Stomach (tissue), 9 donors: Measurements from ENCODE around the gene DCLRE1C. TPM values are rescaled to one million over a fixed set of nuclear protein-coding genes. Genes with fewer than 3 reads are reported as not detected.

Experiments
- DNase-seq, 2 donors: peaks; one replicate each; pipeline versions ENCODE4 v3.0.0 to v3.0.0-alpha.2; 2013 to 2019
- H3K27ac ChIP-seq, 5 donors: fragments of 200-600 bp in 4 of 5; sonication (generic) in 4 of 5; one replicate each; pipeline ENCODE4 v1.5.1; 2013 to 2019; ENCODE audit warnings: mild to moderate bottlenecking in 1 of 5, moderate library complexity in 1 of 5
- H3K27me3 ChIP-seq, 3 donors: fragments of 200-600 bp; sonication (generic); one replicate each; pipeline ENCODE4 v1.5.1; 2017 to 2019; ENCODE audit warnings: mixed run types in 1 of 3
- H3K36me3 ChIP-seq, 4 donors: fragments of 200-600 bp; sonication (generic); 1 replicate in 3 of 4; 2 replicates in 1 of 4; pipeline ENCODE4 v1.5.1; 2016 to 2019
- H3K4me1 ChIP-seq, 4 donors: fragments of 200-600 bp; sonication (generic); one replicate each; pipeline ENCODE4 v1.5.1; 2016 to 2019
- H3K4me3 ChIP-seq, 4 donors: fragments of 200-600 bp; sonication (generic) in 3 of 4; one replicate each; pipeline ENCODE4 v1.5.1; 2016 to 2019; ENCODE audit warnings: mild to moderate bottlenecking in 1 of 4
- H3K9me3 ChIP-seq, 4 donors: fragments of 200-600 bp; sonication (generic); one replicate each; pipeline ENCODE4 v1.5.1; 2016 to 2019
- EP300 ChIP-seq: sonication (generic); formaldehyde crosslinking; IDR thresholded peaks from one replicate; pipeline ENCODE4 v1.6.1; 2017; ENCODE audit warnings: antibody characterized with exemption
- POLR2A ChIP-seq, 4 donors: fragments of 450-650 bp; IDR thresholded peaks; one replicate each; pipeline ENCODE4 v1.6.1; 2016; ENCODE audit warnings: antibody characterized with exemption in 4 of 4, control low read depth in 2 of 4, mild to moderate bottlenecking in 1 of 4, moderate library complexity in 1 of 4
- POLR2AphosphoS5 ChIP-seq, 3 donors: sonication (generic); formaldehyde crosslinking; IDR thresholded peaks; one replicate each; pipeline ENCODE4 v1.6.1; 2016; ENCODE audit warnings: antibody characterized with exemption in 3 of 3
- WGBS, 5 donors: extraction: QIAGEN DNeasy Blood & Tissue Kit in 3 of 5; methylation state at CpG; one replicate each; pipeline versions ENCODE4 v1.1.5 to v1.1.7; 2013 to 2018; 5-methylcytosine and 5-hydroxymethylcytosine counted together
- intact Hi-C: fragments of 100-400 bp; cut with DNase I; formaldehyde crosslinking; loops from one replicate; pipeline ENCODE4 v1.15.1; 2023; ENCODE audit warnings: low total_unique reads
- polyA plus RNA-seq, 3 donors: library from polyadenylated mRNA; stranded (reverse); fragments of 200-250 nt; gene quantifications; one replicate each; pipeline ENCODE4 v1.2.3, GENCODE V29; 2013
- total RNA-seq, 5 donors: library from RNA; depleted of rRNA; stranded (reverse); fragments of >200 nt; gene quantifications; one replicate each; pipeline versions ENCODE4 v1.1.0 to v1.2.3, GENCODE V29; 2014 to 2016
- TF ChIP-seq, protein P1 (sequence below), 7 experiments: fragments of 450-650 bp in 4 of 7; fragments of 200-600 bp in 3 of 7; sonication (generic) in 3 of 7; IDR thresholded peaks; one replicate each; pipeline ENCODE4 v1.5.1; 2016 to 2019; ENCODE audit warnings: antibody characterized with exemption in 7 of 7, control low read depth in 2 of 7, mild to moderate bottlenecking in 1 of 7
- donor health status: healthy with polysubstance abuse.
- donor health status: Bipolar disorder and iron deficiency.
- donor health status: healthy.

The DCLRE1C gene
- total and polyA plus RNA-seq, 8 donors, result 3.1 to 27.4 (median 7.7) TPM

DNA sequence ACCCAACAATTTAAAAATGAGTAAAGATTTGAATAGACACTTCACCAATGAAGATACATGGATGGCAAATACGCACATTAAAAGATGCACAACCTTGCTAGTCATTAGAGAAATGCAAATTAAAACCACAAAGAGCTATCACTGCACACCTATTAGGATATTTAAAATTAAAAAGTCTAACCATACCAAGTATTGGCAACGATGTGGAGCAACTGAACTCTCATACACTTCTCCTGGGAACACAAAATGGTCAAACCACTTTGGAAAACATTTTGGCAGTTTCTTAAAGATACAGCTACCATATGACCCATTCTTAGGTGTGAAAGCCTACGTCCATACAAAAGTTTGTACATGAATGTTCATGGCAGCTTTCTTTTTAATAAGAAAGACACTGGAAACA is 36.1 kb downstream of the DCLRE1C start:
- Histone ChIP-seq H3K4me1 (no peaks in the 10 kb centered on the region), H3K27ac (no peak overlapping the region), H3K36me3 (peaks cover 49 to 95% (median 92%) of the 10 kb centered on the region in 4 donors), H3K9me3 (peaks cover 0 to 26% (median 23%) of the 10 kb centered on the region in 4 donors), H3K27me3 (no peaks in the 10 kb centered on the region), H3K4me3 (no peak overlapping the region)
- TF ChIP-seq, protein P1, sequence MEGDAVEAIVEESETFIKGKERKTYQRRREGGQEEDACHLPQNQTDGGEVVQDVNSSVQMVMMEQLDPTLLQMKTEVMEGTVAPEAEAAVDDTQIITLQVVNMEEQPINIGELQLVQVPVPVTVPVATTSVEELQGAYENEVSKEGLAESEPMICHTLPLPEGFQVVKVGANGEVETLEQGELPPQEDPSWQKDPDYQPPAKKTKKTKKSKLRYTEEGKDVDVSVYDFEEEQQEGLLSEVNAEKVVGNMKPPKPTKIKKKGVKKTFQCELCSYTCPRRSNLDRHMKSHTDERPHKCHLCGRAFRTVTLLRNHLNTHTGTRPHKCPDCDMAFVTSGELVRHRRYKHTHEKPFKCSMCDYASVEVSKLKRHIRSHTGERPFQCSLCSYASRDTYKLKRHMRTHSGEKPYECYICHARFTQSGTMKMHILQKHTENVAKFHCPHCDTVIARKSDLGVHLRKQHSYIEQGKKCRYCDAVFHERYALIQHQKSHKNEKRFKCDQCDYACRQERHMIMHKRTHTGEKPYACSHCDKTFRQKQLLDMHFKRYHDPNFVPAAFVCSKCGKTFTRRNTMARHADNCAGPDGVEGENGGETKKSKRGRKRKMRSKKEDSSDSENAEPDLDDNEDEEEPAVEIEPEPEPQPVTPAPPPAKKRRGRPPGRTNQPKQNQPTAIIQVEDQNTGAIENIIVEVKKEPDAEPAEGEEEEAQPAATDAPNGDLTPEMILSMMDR (IDR thresholded peaks at IDR 0.05), result no peak
- TF ChIP-seq POLR2AphosphoS5 (IDR thresholded peaks at IDR 0.05) (no peak), POLR2A (IDR thresholded peaks at IDR 0.05) (no peak), EP300 (no peak)
- no peak for DNase-seq
- intact Hi-C loops, result no loop called here
- 96 to 100% (median 98%) methylated on average over 3 of the region's 3 CpGs for WGBS, 5 donors

DNA sequence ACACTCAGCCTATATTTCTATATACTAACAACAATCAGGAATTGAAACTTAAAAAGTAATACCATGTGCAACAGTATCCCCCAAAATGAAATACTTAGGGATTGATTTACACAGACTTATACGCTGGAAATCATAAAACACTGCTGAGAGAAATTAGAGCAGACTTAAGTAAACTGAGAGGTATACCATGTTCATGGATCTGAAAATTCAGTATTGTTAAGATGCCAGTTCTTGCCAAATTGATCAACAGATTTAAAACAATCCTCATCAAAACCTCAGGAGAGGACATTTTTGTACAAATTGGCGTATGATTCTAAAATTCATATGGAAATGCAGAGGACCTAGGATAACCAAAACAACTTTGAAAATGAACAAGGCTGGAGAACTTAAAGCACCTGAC is 37.3 kb downstream of the DCLRE1C start:
- WGBS, 5 donors, result 98 to 100% (median 99%) methylated on average over 2 of the region's 2 CpGs
- DNase-seq, result no peak
- H3K27me3 ChIP-seq, result no peaks in the 10 kb centered on the region
- peaks cover 0 to 26% (median 23%) of the 10 kb centered on the region in 4 donors for H3K9me3 ChIP-seq
- H3K27ac ChIP-seq, result no peak overlapping the region
- peaks cover 38 to 93% (median 91%) of the 10 kb centered on the region in 4 donors for H3K36me3 ChIP-seq
- no peaks in the 10 kb centered on the region for H3K4me1 ChIP-seq
- TF ChIP-seq EP300 (no peak), POLR2AphosphoS5 (IDR thresholded peaks at IDR 0.05) (no peak), POLR2A (IDR thresholded peaks at IDR 0.05) (no peak)
- TF ChIP-seq, protein P1 (IDR thresholded peaks at IDR 0.05), result no peak
- intact Hi-C loops, result no loop called here
- no peak overlapping the region for H3K4me3 ChIP-seq

DNA sequence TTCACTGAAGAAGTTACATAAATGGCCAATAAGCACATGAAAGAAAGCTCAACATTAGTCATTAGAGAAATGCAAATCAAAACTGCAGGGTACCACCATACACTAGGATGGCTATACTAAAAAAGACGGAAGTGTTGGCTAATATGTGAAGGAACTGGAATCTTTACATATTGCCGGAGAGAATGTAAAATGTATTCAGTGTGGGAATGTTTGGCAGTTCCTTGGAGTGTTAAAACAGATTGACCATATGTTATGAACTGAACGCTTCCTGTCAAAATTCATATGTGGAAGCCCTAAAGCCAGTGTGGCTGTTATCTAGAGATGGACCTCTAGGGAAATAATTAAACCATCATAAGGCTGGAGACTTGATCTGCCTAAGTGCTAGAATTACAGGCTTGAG is 42.1 kb downstream of the DCLRE1C start:
- Histone ChIP-seq H3K9me3 (peaks cover 0 to 10% (median 8%) of the 10 kb centered on the region in 4 donors), H3K27ac (no peak overlapping the region), H3K27me3 (no peaks in the 10 kb centered on the region), H3K4me3 (no peak overlapping the region), H3K4me1 (no peaks in the 10 kb centered on the region), H3K36me3 (peaks cover 7 to 91% (median 87%) of the 10 kb centered on the region in 4 donors)
- TF ChIP-seq EP300, result no peak
- TF ChIP-seq POLR2AphosphoS5 (IDR thresholded peaks at IDR 0.05), result no peak
- TF ChIP-seq, protein P1 (IDR thresholded peaks at IDR 0.05), result no peak
- TF ChIP-seq POLR2A (IDR thresholded peaks at IDR 0.05), result no peak
- intact Hi-C loops, result no loop called here
- 89 to 100% (median 96%) methylated on average over 3 of the region's 3 CpGs for WGBS, 5 donors
- no peak for DNase-seq

DNA sequence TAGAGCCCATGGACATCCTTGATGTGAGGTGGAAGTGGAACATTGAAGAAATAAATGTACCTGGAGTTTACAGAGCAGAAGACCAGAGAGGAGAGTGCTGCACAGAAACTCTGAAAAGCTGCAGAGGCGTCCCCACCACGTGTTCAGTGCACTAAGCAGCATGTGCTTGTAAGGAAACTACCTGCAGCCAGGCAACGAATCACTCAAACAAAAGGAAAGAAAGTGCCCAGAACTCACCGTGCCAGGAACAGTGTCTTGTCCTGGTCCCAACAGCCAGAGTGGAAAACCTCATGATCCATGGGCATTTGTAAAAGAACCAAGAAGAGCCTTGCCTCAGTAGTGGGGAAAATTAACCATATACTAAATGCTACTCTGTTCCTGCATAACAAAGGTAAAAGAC is 42.9 kb downstream of the DCLRE1C start:
- 96 to 100% (median 96%) methylated on average over 4 of the region's 4 CpGs for WGBS, 5 donors
- Histone ChIP-seq H3K4me1 (no peaks in the 10 kb centered on the region), H3K27ac (no peak overlapping the region), H3K4me3 (no peak overlapping the region), H3K9me3 (peaks cover 0 to 2% (median under 1%) of the 10 kb centered on the region in 4 donors), H3K27me3 (no peaks in the 10 kb centered on the region), H3K36me3 (peaks cover 7 to 90% (median 86%) of the 10 kb centered on the region in 4 donors)
- intact Hi-C loops, result no loop called here
- DNase-seq, result no peak
- TF ChIP-seq, protein P1 (IDR thresholded peaks at IDR 0.05), result no peak
- TF ChIP-seq POLR2AphosphoS5 (IDR thresholded peaks at IDR 0.05), result no peak
- TF ChIP-seq POLR2A (IDR thresholded peaks at IDR 0.05), result no peak
- no peak for TF ChIP-seq EP300
